ENCODE data around the gene GPS1. TPM values are rescaled to one million over a fixed set of nuclear protein-coding genes. Genes with fewer than 3 reads are reported as not detected.

GPS1 gene
- total and polyA plus RNA-seq, 10 of the 15 experiments (the other 5 are each of a cell fraction or from before 2014, with no cell fraction given) = 2.2 to 146 (median 77.7) TPM

DNA sequence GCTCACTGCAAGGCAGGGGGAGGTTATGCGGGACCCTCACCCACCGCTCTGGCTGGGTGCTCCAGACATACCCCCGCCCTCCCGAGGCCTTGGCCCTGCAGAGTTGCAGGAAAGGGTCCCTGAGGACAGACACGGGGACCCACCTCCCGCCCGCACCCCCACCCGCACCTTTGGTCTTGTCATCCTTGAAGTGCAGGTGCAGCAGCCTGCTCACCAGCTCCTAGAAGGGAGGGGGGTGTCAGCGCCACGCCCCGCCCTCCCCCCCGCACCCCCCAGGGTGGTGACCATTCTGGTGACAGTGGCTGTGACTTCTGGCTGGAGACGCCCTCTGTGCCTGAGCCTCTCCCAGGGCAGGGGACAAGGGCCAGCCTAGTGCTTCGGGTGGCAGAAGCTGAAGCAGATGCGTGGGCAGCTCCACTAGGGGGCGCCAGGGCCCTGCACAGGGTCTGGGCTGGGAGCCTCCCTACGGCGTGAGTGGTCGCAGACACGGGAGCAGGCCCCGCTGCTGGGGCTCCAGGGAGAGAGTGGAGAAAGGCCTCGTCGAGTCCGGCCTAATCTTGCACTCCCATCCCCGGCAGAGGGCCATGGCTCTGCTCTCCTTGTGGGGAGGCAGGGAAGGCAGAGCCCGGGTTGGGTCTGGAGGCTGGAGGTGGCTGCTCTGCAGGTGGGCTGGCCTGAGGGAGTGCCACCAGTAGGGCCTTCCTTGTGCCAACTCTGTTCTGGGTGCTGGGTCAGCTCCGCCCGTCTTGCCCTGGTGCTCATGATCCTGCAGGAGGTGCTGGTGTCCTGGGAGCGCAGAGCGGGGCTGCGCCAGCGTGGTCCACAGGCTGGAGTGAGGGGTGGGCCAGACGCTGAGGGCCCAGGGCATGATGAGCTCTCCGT lies 31.8 kb upstream of the GPS1 start:
- ATAC-seq (peak; percentile 22), DNase-seq (ENCODE audit: low read depth, low spot score) (no peak), FAIRE-seq (no peak)
- Histone ChIP-seq H3K27ac (ENCODE audit: control insufficient read depth, insufficient read depth) (no peak overlapping the region), H3K4me1 (ENCODE audit: control insufficient read depth, insufficient read depth, low read length) (peaks cover 14% of the 10 kb centered on the region), H3K4me2 (ENCODE audit: control insufficient read depth, insufficient read depth) (0 out of 2 replicates have a peak overlapping the region, but pooled peaks have one; percentile 42), H3K79me2 (ENCODE audit: control insufficient read depth, insufficient read depth, low read length) (peaks cover 26% of the 10 kb centered on the region), H3K9me3 (replicated peaks; ENCODE audit: control insufficient read depth, insufficient read depth, low read length) (no peaks in the 10 kb centered on the region), H3K9ac (ENCODE audit: control insufficient read depth, insufficient read depth, low read length) (no peak overlapping the region), H3K36me3 (ENCODE audit: control insufficient read depth in 2 of 2, insufficient read depth in 2 of 2, low read length in 1 of 2) (no peaks in the 10 kb centered on the region; a peak in 2 of 4 replicates), H4K20me1 (ENCODE audit: control insufficient read depth, insufficient read depth) (no peaks in the 10 kb centered on the region), H3K4me3 (no peak overlapping the region), H3K27me3 (replicated peaks in 1 of 2; ENCODE audit: control insufficient read depth in 2 of 2, insufficient read depth in 2 of 2, low read length in 1 of 2) (no peaks in the 10 kb centered on the region), H2AFZ (ENCODE audit: control insufficient read depth, low read depth, low read length) (no peak overlapping the region)
- in situ Hi-C loops (cut with MboI) (no loop called here), intact Hi-C loops (cut with micrococcal nuclease; ENCODE audit: unreplicated experiment) (loop anchor here (1.0 to 5.0 kb wide), 2 partner anchors 134 to 158 kb away; partner anchors contain the start of gene P4HB)
- SMC1A ChIA-PET (ENCODE audit: uncharacterized antibody, unreplicated experiment) = interaction anchor here (1.1 kb wide), 1 partner anchor 60 kb away, joined by 4 read pairs; no protein-coding TSS in a partner anchor
- RAD21 ChIA-PET (ENCODE audit: unreplicated experiment) = interaction anchor here (0.5 to 4.4 kb wide), 9 partner anchors 10 to 97 kb away, joined by 3 to 68 read pairs (median 4); partner anchors contain the start of gene NOTUM
- 58% methylated on average over 30 of the region's 34 CpGs for WGBS (ENCODE audit: insufficient coverage, insufficient replicate concordance, low lambda C conversion rate, missing lambda C conversion rate)
- CTCF ChIA-PET = interaction anchor here (0.6 to 5.0 kb wide), 21 partner anchors 8 to 285 kb away, joined by 3 to 89 read pairs (median 4); partner anchors contain the start of genes DCXR and NOTUM
- BruUV-seq (replicated peaks) = no TSS peak
- POLR2A ChIA-PET = interaction anchor here (0.6 to 1.0 kb wide), 3 partner anchors 18 to 86 kb away, joined by 3 to 7 read pairs (median 4); partner anchors contain the start of gene DCXR
- TF ChIP-seq, protein P1, sequence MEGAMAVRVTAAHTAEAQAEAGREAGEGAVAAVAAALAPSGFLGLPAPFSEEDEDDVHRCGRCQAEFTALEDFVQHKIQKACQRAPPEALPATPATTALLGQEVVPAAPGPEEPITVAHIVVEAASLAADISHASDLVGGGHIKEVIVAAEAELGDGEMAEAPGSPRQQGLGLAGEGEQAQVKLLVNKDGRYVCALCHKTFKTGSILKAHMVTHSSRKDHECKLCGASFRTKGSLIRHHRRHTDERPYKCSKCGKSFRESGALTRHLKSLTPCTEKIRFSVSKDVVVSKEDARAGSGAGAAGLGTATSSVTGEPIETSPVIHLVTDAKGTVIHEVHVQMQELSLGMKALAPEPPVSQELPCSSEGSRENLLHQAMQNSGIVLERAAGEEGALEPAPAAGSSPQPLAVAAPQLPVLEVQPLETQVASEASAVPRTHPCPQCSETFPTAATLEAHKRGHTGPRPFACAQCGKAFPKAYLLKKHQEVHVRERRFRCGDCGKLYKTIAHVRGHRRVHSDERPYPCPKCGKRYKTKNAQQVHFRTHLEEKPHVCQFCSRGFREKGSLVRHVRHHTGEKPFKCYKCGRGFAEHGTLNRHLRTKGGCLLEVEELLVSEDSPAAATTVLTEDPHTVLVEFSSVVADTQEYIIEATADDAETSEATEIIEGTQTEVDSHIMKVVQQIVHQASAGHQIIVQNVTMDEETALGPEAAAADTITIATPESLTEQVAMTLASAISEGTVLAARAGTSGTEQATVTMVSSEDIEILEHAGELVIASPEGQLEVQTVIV (IDR thresholded peaks at IDR 0.05; ENCODE audit: borderline replicate concordance, partially characterized antibody) = no peak
- TF ChIP-seq RUNX3 (IDR thresholded peaks at IDR 0.05; ENCODE audit: low read length) = no peak; the same call in 1 of the 2 replicates
- TF ChIP-seq FOS (IDR thresholded peaks at IDR 0.05; ENCODE audit: borderline replicate concordance, extremely low read depth, insufficient read length) = no peak
- TF ChIP-seq, protein P2, sequence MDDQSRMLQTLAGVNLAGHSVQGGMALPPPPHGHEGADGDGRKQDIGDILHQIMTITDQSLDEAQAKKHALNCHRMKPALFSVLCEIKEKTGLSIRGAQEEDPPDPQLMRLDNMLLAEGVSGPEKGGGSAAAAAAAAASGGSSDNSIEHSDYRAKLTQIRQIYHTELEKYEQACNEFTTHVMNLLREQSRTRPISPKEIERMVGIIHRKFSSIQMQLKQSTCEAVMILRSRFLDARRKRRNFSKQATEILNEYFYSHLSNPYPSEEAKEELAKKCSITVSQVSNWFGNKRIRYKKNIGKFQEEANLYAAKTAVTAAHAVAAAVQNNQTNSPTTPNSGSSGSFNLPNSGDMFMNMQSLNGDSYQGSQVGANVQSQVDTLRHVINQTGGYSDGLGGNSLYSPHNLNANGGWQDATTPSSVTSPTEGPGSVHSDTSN (IDR thresholded peaks at IDR 0.05; ENCODE audit: insufficient replicate concordance, low read depth, low read length) = no peak
- no peak for TF ChIP-seq JUNB (IDR thresholded peaks at IDR 0.05)
- TF ChIP-seq, protein P3, sequence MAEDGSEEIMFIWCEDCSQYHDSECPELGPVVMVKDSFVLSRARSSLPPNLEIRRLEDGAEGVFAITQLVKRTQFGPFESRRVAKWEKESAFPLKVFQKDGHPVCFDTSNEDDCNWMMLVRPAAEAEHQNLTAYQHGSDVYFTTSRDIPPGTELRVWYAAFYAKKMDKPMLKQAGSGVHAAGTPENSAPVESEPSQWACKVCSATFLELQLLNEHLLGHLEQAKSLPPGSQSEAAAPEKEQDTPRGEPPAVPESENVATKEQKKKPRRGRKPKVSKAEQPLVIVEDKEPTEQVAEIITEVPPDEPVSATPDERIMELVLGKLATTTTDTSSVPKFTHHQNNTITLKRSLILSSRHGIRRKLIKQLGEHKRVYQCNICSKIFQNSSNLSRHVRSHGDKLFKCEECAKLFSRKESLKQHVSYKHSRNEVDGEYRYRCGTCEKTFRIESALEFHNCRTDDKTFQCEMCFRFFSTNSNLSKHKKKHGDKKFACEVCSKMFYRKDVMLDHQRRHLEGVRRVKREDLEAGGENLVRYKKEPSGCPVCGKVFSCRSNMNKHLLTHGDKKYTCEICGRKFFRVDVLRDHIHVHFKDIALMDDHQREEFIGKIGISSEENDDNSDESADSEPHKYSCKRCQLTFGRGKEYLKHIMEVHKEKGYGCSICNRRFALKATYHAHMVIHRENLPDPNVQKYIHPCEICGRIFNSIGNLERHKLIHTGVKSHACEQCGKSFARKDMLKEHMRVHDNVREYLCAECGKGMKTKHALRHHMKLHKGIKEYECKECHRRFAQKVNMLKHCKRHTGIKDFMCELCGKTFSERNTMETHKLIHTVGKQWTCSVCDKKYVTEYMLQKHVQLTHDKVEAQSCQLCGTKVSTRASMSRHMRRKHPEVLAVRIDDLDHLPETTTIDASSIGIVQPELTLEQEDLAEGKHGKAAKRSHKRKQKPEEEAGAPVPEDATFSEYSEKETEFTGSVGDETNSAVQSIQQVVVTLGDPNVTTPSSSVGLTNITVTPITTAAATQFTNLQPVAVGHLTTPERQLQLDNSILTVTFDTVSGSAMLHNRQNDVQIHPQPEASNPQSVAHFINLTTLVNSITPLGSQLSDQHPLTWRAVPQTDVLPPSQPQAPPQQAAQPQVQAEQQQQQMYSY (CRISPR knock-in tag; IDR thresholded peaks at IDR 0.05) = no peak
- TF ChIP-seq CBX5 (IDR thresholded peaks at IDR 0.05; ENCODE audit: low read depth) = no peak
- no peak for TF ChIP-seq TAF1 (IDR thresholded peaks at IDR 0.05; ENCODE audit: borderline replicate concordance, low read depth, low read length)
- no peak for TF ChIP-seq PML (IDR thresholded peaks at IDR 0.05; ENCODE audit: low read length)
- TF ChIP-seq, protein P4, sequence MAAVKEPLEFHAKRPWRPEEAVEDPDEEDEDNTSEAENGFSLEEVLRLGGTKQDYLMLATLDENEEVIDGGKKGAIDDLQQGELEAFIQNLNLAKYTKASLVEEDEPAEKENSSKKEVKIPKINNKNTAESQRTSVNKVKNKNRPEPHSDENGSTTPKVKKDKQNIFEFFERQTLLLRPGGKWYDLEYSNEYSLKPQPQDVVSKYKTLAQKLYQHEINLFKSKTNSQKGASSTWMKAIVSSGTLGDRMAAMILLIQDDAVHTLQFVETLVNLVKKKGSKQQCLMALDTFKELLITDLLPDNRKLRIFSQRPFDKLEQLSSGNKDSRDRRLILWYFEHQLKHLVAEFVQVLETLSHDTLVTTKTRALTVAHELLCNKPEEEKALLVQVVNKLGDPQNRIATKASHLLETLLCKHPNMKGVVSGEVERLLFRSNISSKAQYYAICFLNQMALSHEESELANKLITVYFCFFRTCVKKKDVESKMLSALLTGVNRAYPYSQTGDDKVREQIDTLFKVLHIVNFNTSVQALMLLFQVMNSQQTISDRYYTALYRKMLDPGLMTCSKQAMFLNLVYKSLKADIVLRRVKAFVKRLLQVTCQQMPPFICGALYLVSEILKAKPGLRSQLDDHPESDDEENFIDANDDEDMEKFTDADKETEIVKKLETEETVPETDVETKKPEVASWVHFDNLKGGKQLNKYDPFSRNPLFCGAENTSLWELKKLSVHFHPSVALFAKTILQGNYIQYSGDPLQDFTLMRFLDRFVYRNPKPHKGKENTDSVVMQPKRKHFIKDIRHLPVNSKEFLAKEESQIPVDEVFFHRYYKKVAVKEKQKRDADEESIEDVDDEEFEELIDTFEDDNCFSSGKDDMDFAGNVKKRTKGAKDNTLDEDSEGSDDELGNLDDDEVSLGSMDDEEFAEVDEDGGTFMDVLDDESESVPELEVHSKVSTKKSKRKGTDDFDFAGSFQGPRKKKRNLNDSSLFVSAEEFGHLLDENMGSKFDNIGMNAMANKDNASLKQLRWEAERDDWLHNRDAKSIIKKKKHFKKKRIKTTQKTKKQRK (IDR thresholded peaks at IDR 0.05; ENCODE audit: low read depth, low read length) = no peak
- no peak for TF ChIP-seq SREBF1 (IDR thresholded peaks at IDR 0.05; ENCODE audit: low read length)
